HCT116 (cell line): ENCODE data around the gene PDE4A. TPM values are rescaled to one million over a fixed set of nuclear protein-coding genes. Genes with fewer than 3 reads are reported as not detected.

ENCODE experiments used
- ATAC-seq: fragments of 200-7000 bp; cut with Tn5 transposase; 2 replicates; pipeline ENCODE4 v1.9.1; 2020; ENCODE audit warnings: mild to moderate bottlenecking, moderate library complexity
- BruUV-seq: library from RNA; stranded (reverse); fragments of 400-500 nt; replicated peaks from 2 replicates; lab custom pipeline; 2021; lab: Mats Ljungman, UMichigan
- CTCF ChIA-PET: fragments of 300-600 bp; sonication (Branson Sonifier 250); formaldehyde crosslinking; loops from one replicate; lab custom pipeline; 2021; ENCODE audit warnings: antibody characterized with exemption; lab: Charles Lee
- POLR2A ChIA-PET: fragments of 300-600, 350-600 bp; sonication (Branson Sonifier 250); formaldehyde crosslinking; loops from one replicate; lab custom pipeline; 2021; ENCODE audit warnings: antibody characterized with exemption; lab: Charles Lee
- RAD21 ChIA-PET, 2 experiments: fragments of 300-600 bp; sonication (Branson Sonifier 250); formaldehyde crosslinking; loops; one replicate each; lab custom pipeline; 2023; ENCODE audit warnings: low total read pairs in 2 of 2; ENCODE audit not compliant: uncharacterized antibody in 2 of 2, unreplicated experiment in 2 of 2, low non-redundant PET in 1 of 2; lab: Charles Lee
- DNase-seq: peaks from one replicate; pipeline ENCODE4 v3.0.0-alpha.2; 2010; ENCODE audit warnings: low read depth, low spot score
- H2AFZ ChIP-seq: fragments of 200-600 bp; shearing (Covaris generic), sonication (generic); 2 replicates; pipeline ENCODE4 v1.6.1; 2017; ENCODE audit warnings: low read depth, mixed run types, mixed read lengths, antibody characterized with exemption, low read length; ENCODE audit not compliant: poor library complexity, severe bottlenecking
- H3K27ac ChIP-seq: 2 replicates; pipeline ENCODE4 v1.5.1; 2012; ENCODE audit warnings: low read depth, low read length
- H3K27me3 ChIP-seq: fragments of 200-600 bp; sonication (generic); 2 replicates; pipeline ENCODE4 v1.6.1; 2016; ENCODE audit warnings: mixed run types, low read length, mixed read lengths; ENCODE audit not compliant: insufficient read depth
- H3K36me3 ChIP-seq, 2 experiments: fragments of 200-500 bp in 1 of 2; fragments of 200-600 bp in 1 of 2; sonication (Bioruptor generic) in 1 of 2; sonication (generic) in 1 of 2; 2 replicates each; pipeline versions ENCODE4 v1.5.1 to v1.6.1; 2014 to 2016; ENCODE audit warnings: low read length in 2 of 2, inconsistent platforms in 1 of 2, mixed read lengths in 1 of 2, mixed run types in 1 of 2; ENCODE audit not compliant: insufficient read depth in 2 of 2, control insufficient read depth in 1 of 2
- H3K4me1 ChIP-seq, 2 experiments: fragments of 200-600 bp in 1 of 2; sonication (generic) in 1 of 2; 2 replicates each; pipeline versions ENCODE4 v1.5.1 to v1.6.1; 2012 to 2017; ENCODE audit warnings: low read length in 2 of 2, inconsistent platforms in 1 of 2, mild to moderate bottlenecking in 1 of 2, mixed read lengths in 1 of 2, mixed run types in 1 of 2, moderate library complexity in 1 of 2; ENCODE audit not compliant: insufficient read depth in 2 of 2, control insufficient read depth in 1 of 2
- H3K4me2 ChIP-seq: fragments of 200-600 bp; sonication (generic); 2 replicates; pipeline ENCODE4 v1.6.1; 2017; ENCODE audit warnings: mixed run types, low read length, mixed read lengths
- H3K4me3 ChIP-seq, 2 experiments: fragments of 200-600 bp in 1 of 2; sonication (generic) in 1 of 2; replicated peaks in 1 of 2; 2 replicates each; pipeline ENCODE4 v1.5.1; 2011 to 2016; ENCODE audit warnings: low read length in 2 of 2, control low read depth in 1 of 2, low read depth in 1 of 2, mild to moderate bottlenecking in 1 of 2, mixed read lengths in 1 of 2, mixed run types in 1 of 2
- H3K79me2 ChIP-seq: fragments of 200-600 bp; sonication (generic); 2 replicates; pipeline ENCODE4 v1.6.1; 2017; ENCODE audit warnings: mild to moderate bottlenecking, mixed run types, low read length, moderate library complexity, mixed read lengths; ENCODE audit not compliant: insufficient read depth
- H3K9ac ChIP-seq: fragments of 200-600 bp; sonication (generic); 2 replicates; pipeline ENCODE4 v1.6.1; 2016; ENCODE audit warnings: low read length, mixed read lengths
- H3K9me2 ChIP-seq: fragments of 200-600 bp; sonication (generic), shearing (Covaris generic); 2 replicates; pipeline ENCODE4 v1.6.1; 2017; ENCODE audit warnings: mixed run types, mild to moderate bottlenecking, moderate library complexity; ENCODE audit not compliant: insufficient read depth
- H3K9me3 ChIP-seq, 2 experiments: fragments of 200-500 bp in 1 of 2; fragments of 200-600 bp in 1 of 2; sonication (Bioruptor generic) in 1 of 2; sonication (generic) in 1 of 2; 2 replicates each; pipeline ENCODE4 v1.6.1; 2014 to 2017; ENCODE audit warnings: low read length in 2 of 2, mixed read lengths in 2 of 2, inconsistent platforms in 1 of 2, low read depth in 1 of 2, mild to moderate bottlenecking in 1 of 2, mixed run types in 1 of 2, moderate library complexity in 1 of 2; ENCODE audit not compliant: control insufficient read depth in 1 of 2, insufficient read depth in 1 of 2
- H4K20me1 ChIP-seq: fragments of 200-600 bp; sonication (generic), shearing (Covaris generic); 2 replicates; pipeline ENCODE4 v1.6.1; 2017; ENCODE audit warnings: mixed run types, mild to moderate bottlenecking, moderate library complexity; ENCODE audit not compliant: insufficient read depth
- CEBPB ChIP-seq: IDR thresholded peaks from 2 replicates; pipeline ENCODE4 v1.6.1; 2012; ENCODE audit warnings: low read depth
- EGR1 ChIP-seq: IDR thresholded peaks from 2 replicates; pipeline ENCODE4 v1.6.1; 2012; ENCODE audit warnings: low read depth
- ELF1 ChIP-seq: IDR thresholded peaks from 2 replicates; pipeline ENCODE4 v1.6.1; 2012; ENCODE audit warnings: low read depth, borderline replicate concordance
- FOSL1 ChIP-seq: IDR thresholded peaks from 2 replicates; pipeline ENCODE4 v1.6.1; 2012; ENCODE audit warnings: low read depth
- SIN3A ChIP-seq: IDR thresholded peaks from 2 replicates; pipeline ENCODE4 v1.6.1; 2012; ENCODE audit warnings: low read depth
- SP1 ChIP-seq: IDR thresholded peaks from 2 replicates; pipeline ENCODE4 v1.6.1; 2012; ENCODE audit warnings: low read depth
- TCF7L2 ChIP-seq: IDR thresholded peaks from 2 replicates; pipeline ENCODE4 v1.7.0; 2011; ENCODE audit warnings: borderline replicate concordance, inconsistent platforms; ENCODE audit not compliant: insufficient read depth, insufficient read length; ENCODE audit errors: extremely low read depth
- YY1 ChIP-seq: IDR thresholded peaks from 2 replicates; pipeline ENCODE4 v1.6.1; 2011; ENCODE audit warnings: low read length, low read depth, moderate library complexity, mild to moderate bottlenecking; ENCODE audit not compliant: insufficient replicate concordance; ENCODE audit errors: extremely low read depth
- ZFX ChIP-seq: fragments of 450-650 bp; IDR thresholded peaks from 2 replicates; pipeline ENCODE4 v1.6.1; 2017
- ZNF274 ChIP-seq: fragments of 200-500 bp; sonication (Bioruptor generic); IDR thresholded peaks from 2 replicates; pipeline ENCODE4 v1.6.1; 2014; ENCODE audit warnings: mild to moderate bottlenecking, low read depth, low read length, inconsistent platforms
- intact Hi-C: fragments of 100-400 bp; cut with micrococcal nuclease; formaldehyde crosslinking; loops from 2 replicates; pipeline ENCODE4 v1.10.0; 2022
- total RNA-seq: library from RNA; stranded (reverse); gene quantifications from one replicate; pipeline ENCODE4 v1.2.1, GENCODE V29; 2021; ENCODE audit not compliant: unreplicated experiment
- TF ChIP-seq, protein P1 (sequence below): IDR thresholded peaks from 2 replicates; pipeline ENCODE4 v1.6.1; 2011; ENCODE audit warnings: mild to moderate bottlenecking, low read length, moderate library complexity; ENCODE audit not compliant: insufficient replicate concordance; ENCODE audit errors: extremely low read depth
- TF ChIP-seq, protein P2 (sequence below), 3 experiments: fragments of 200-600 bp in 1 of 3; sonication (generic) in 1 of 3; IDR thresholded peaks in 2 of 3; conservative IDR thresholded peaks in 1 of 3; 2 replicates each; pipeline ENCODE4 v1.5.1; 2012 to 2017; ENCODE audit warnings: low read depth in 2 of 3, low read length in 2 of 3, antibody characterized with exemption in 1 of 3, borderline replicate concordance in 1 of 3, control low read depth in 1 of 3, mild to moderate bottlenecking in 1 of 3, mixed read lengths in 1 of 3, mixed run types in 1 of 3, moderate library complexity in 1 of 3; ENCODE audit not compliant: insufficient read depth in 1 of 3
- TF ChIP-seq, protein P3 (sequence below): IDR thresholded peaks from 2 replicates; pipeline ENCODE4 v1.6.1; 2012
- TF ChIP-seq, protein P4 (sequence below): IDR thresholded peaks from 2 replicates; pipeline ENCODE4 v1.6.1; 2012; ENCODE audit warnings: low read depth

Gene PDE4A
- total RNA-seq, 1 experiment from 2014 or later = 33.7 TPM

DNA sequence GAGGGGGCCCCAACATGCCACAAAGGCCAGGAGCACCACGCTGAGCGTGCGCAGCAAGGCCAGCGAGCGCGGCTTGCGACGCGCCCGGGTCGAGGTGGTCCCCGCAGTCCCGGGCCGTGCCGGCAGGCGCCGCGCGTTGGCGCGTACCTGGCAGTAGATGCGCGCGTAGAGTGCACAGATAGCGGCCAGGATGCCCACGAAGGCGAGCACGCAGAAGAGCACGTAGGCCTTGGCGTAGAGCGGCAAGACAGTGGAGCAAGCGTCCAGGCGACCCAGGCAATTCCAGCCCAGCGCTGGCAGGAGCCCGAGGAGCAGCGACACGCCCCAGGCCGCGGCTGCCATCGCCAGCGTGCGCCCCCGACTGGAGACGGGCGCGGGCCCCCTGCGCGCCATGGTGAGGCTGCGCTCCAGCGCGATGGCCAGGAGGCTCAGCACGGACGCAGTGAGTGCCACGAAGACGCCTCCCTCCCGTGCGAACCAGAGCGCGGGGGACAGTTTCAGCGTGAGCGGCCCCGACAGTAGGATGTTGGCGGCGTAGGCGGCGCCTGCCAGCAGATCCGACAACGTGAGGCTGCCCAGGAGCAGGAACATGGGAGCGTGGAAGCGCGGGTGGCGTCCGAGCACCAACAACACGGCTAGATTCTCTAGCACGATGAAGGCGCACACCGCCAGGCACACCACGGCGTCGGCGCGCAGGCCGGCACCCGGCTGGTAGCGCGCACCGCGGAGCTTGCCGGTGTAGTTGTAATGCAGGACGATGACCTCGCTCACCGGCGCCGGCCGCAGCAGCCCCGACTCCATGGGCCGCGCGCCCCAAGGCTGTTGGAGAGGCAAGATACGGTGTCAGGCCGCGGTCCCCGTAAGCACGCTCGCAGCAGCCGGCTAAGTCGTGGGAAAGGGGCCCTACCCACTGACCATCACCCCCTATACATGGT is 94.1 kb downstream of the PDE4A start:
- Histone ChIP-seq H3K27me3 (no peaks in the 10 kb centered on the region), H4K20me1 (no peaks in the 10 kb centered on the region), H3K4me2 (no peak overlapping the region), H3K9me3 (no peaks in the 10 kb centered on the region), H3K4me3 (no peak overlapping the region), H3K36me3 (no peaks in the 10 kb centered on the region), H3K79me2 (no peaks in the 10 kb centered on the region), H3K27ac (no peak overlapping the region), H3K4me1 (peaks cover 15 to 47% of the 10 kb centered on the region in 2 experiments; a peak in 3 of 4 replicates), H3K9ac (no peak overlapping the region), H2AFZ (no peak overlapping the region), H3K9me2 (no peaks in the 10 kb centered on the region)
- RAD21 ChIA-PET = no interaction called here
- ATAC-seq (no peak), DNase-seq (no peak)
- no peak for TF ChIP-seq TCF7L2
- no peak for TF ChIP-seq CEBPB
- TF ChIP-seq, protein P1, sequence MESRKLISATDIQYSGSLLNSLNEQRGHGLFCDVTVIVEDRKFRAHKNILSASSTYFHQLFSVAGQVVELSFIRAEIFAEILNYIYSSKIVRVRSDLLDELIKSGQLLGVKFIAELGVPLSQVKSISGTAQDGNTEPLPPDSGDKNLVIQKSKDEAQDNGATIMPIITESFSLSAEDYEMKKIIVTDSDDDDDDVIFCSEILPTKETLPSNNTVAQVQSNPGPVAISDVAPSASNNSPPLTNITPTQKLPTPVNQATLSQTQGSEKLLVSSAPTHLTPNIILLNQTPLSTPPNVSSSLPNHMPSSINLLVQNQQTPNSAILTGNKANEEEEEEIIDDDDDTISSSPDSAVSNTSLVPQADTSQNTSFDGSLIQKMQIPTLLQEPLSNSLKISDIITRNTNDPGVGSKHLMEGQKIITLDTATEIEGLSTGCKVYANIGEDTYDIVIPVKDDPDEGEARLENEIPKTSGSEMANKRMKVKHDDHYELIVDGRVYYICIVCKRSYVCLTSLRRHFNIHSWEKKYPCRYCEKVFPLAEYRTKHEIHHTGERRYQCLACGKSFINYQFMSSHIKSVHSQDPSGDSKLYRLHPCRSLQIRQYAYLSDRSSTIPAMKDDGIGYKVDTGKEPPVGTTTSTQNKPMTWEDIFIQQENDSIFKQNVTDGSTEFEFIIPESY = no peak
- TF ChIP-seq YY1 = no peak
- TF ChIP-seq SIN3A = no peak
- no peak for TF ChIP-seq FOSL1
- TF ChIP-seq ZFX = no peak
- no peak for TF ChIP-seq ELF1
- TF ChIP-seq, protein P2, sequence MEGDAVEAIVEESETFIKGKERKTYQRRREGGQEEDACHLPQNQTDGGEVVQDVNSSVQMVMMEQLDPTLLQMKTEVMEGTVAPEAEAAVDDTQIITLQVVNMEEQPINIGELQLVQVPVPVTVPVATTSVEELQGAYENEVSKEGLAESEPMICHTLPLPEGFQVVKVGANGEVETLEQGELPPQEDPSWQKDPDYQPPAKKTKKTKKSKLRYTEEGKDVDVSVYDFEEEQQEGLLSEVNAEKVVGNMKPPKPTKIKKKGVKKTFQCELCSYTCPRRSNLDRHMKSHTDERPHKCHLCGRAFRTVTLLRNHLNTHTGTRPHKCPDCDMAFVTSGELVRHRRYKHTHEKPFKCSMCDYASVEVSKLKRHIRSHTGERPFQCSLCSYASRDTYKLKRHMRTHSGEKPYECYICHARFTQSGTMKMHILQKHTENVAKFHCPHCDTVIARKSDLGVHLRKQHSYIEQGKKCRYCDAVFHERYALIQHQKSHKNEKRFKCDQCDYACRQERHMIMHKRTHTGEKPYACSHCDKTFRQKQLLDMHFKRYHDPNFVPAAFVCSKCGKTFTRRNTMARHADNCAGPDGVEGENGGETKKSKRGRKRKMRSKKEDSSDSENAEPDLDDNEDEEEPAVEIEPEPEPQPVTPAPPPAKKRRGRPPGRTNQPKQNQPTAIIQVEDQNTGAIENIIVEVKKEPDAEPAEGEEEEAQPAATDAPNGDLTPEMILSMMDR (IDR thresholded peaks at IDR 0.05 in 2 of 3, conservative IDR thresholded peaks at IDR 0.05 in 1 of 3; ENCODE audit: borderline replicate concordance in 1 of 3, insufficient read depth in 1 of 3, low read depth in 2 of 3, low read length in 2 of 3) = no peak
- no peak for TF ChIP-seq SP1
- TF ChIP-seq, protein P3, sequence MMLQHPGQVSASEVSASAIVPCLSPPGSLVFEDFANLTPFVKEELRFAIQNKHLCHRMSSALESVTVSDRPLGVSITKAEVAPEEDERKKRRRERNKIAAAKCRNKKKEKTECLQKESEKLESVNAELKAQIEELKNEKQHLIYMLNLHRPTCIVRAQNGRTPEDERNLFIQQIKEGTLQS = no peak
- no peak for TF ChIP-seq ZNF274
- TF ChIP-seq EGR1 = no peak
- TF ChIP-seq, protein P4, sequence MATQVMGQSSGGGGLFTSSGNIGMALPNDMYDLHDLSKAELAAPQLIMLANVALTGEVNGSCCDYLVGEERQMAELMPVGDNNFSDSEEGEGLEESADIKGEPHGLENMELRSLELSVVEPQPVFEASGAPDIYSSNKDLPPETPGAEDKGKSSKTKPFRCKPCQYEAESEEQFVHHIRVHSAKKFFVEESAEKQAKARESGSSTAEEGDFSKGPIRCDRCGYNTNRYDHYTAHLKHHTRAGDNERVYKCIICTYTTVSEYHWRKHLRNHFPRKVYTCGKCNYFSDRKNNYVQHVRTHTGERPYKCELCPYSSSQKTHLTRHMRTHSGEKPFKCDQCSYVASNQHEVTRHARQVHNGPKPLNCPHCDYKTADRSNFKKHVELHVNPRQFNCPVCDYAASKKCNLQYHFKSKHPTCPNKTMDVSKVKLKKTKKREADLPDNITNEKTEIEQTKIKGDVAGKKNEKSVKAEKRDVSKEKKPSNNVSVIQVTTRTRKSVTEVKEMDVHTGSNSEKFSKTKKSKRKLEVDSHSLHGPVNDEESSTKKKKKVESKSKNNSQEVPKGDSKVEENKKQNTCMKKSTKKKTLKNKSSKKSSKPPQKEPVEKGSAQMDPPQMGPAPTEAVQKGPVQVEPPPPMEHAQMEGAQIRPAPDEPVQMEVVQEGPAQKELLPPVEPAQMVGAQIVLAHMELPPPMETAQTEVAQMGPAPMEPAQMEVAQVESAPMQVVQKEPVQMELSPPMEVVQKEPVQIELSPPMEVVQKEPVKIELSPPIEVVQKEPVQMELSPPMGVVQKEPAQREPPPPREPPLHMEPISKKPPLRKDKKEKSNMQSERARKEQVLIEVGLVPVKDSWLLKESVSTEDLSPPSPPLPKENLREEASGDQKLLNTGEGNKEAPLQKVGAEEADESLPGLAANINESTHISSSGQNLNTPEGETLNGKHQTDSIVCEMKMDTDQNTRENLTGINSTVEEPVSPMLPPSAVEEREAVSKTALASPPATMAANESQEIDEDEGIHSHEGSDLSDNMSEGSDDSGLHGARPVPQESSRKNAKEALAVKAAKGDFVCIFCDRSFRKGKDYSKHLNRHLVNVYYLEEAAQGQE = no peak
- BruUV-seq = no TSS peak
- POLR2A ChIA-PET = no interaction called here
- intact Hi-C loops = no loop called here
- CTCF ChIA-PET = no interaction called here
